Anterior cingulate cortex (tissue), 58 donors: Measurements from ENCODE around the gene DPP9.
"Not testable (repeated sequence)": the region's sequence is repeated elsewhere in the genome, so short reads cannot be mapped to it uniquely, and the experiment has no call there.

Source experiments
- DNase-seq, 58 donors: peaks; one replicate each; lab custom pipeline; 2025; lab: John Stamatoyannopoulos, UW

DPP9 gene

DNA sequence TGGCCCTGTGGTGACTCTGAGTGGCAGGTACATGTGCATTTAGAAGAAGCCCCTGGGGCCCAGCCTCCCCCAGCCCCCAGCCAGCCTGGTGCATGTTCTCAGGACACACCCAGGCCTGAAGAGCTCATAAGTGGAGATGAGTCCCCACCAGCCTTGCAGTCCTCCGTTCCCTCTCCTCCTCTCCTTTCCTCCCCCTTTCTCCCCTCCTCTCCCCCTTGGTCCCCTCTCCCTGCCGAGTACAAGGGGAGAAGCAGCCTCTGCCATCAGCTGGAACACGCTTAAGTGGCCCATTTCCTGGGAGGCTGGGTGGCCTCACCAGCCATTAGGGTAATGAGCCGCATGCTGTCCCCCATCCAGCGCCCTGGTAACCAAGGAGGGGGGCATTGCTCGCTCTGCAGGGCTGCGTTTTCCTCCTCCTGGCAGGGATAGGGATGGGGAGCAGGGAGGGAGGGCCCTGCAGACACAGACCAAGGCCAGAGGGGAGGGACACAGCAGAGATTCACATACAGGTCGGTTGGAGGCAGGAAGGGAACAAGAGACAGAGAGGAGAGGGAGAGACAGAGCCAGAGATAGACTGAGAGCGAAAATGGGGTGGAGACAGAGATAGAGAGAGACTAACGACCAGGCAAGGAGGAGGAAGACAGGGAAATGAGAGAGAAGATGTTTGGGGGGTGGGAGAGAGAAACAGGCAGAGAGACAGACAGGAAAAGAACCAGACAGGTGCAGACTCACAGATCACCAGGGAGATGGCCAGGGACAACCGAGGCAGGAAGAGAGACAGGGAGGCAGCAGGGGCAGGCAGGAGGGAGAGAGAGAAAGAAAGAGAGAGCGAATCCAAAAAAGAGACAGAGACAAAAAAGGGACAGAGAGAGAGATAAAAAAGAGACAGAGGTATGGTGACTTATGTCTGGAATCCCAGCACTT lies 19.3 kb upstream of the DPP9 start:
- DNase-seq = peak in 4 of 58 donors; percentile 5 to 25 (median 8)

DNA sequence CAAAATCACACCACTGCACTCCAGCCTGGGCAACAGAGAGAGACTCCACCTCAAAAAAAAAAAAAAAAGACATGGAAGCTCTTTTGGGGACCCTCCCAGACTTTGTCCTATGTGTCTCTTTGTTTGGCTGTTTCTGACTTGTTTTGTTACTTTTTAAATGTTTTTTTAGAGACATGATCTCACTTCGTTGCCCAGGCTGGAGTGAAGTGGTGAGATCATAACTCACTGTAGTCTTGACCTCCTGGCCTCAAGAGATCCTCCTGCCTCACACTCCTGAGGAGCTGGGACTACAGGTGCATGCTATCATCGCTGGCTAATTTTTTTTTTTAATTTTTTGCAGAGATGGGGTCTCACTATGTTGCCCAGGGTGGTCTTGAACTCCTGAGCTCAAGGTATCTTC lies 16.4 kb upstream of the DPP9 start:
- DNase-seq = no peak

DNA sequence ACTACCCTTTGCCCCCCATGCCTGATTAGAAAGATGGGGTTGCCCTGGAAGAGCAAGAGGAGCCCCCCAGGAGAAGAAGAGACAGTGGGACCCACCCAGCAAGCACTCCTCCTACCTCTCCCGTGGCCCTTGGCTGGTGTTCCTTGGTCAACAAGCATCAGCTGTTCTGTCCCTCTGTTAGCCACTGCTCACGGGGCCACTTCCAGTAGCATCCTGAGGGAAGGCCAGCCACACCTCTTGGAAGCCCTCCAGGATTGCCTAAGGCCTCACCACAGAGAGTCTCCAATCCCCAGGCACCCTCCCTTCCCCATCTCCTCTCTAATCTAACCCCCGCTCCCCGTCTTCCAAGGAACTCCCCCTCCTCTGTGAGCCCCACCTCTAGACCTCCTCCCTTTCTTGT lies 15.1 kb upstream of the DPP9 start:
- DNase-seq = no peak

GRCh38 chr19:4737955-4738600 lies 14.4 kb upstream of the DPP9 start:
- DNase-seq = no peak

- no peak for DNase-seq
Measured at GRCh38 chr19:4733755-4734345, 10.2 kb upstream of the DPP9 start.

DNA sequence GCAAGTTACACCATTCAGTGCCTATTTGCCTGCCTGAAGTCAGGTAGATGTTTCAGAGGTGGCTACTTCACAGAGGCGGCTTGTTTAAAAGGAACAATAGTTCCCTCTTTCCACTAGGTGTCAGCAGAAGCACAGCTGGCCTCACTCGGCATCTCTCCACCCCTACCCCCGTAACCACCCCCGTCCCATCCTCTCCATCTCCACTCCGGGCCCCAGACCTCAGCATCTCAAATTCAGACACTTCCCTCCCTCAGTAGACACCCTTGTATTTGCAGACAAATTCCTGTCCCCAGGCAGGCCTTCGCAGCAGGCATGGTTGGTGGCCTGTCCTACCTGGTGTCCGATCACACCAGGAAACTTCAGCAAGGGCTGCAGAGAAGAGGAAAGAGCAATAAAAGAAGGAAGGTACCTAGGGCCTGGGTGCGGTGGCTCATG lies 9.1 kb upstream of the DPP9 start:
- DNase-seq = peak in 35 of 58 donors; percentile 6 to 66 (median 21)

- no peak for DNase-seq
Measured at GRCh38 chr19:4730740-4731171, 7.1 kb upstream of the DPP9 start.

DNA sequence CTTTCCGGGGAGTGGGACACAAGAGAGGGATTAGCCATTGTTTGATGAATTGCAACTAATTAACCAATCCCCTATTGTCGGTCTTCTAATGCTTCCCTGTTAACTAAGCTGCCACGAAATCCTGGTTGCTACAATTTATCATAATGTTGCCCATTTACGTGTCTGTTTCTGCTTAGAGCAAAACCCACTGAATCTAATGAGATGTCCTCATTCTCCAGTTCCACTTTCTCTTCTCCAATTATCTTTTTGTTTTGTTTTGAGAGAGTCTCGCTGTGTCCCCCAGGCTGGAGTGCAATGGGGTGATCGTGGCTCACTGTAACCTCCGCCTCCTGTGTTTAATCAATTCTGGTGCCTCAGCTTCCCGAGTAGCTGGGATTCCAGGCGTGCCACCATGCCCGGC lies 5.2 kb upstream of the DPP9 start:
- DNase-seq = no peak

DNA sequence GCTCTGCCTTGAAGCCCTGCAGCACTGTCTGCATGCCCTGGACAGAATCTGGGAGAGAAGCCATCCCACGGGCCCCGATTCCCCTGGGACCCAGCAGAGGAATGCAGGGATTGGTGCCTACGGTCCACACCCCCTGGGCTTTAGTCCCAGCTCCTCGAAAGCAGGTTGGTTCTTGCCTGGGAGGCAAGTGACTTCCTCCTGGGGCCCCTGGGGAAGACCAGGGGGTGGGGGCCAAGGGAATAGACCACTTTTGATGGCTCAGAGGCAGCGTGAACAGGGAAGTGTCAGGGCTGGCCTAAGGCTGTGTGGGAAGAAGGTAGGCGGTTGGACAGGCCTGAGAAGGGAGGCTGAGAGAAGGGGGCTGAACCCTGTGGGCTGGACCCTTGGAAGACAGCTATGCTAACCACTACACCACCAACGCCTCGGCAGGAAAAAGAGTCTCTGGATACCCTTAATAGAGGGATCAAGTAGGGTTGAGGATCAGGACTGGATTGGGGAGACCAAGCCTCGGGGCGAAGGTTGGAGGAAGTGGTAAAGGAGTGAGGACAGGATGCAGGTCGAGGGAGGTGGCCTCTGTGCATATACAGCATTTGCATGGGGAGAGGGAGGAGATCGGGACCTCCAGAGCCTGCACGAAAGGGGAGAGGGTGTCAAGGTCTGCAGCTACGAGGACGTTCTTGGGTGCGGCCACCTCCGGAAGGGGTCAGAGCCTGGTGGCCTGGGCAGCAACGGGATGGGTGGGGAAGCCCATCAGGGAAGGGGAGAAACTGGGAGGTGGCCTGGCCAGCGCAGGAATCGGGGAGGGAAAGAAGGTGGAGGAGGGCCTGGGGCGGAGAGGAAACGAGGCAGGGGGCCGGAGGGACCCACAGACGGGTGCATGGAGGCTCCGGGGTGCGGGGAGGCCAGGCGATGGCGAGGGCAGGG lies 709 bp downstream of the DPP9 start:
- DNase-seq = peak in 18 of 58 donors; percentile 10 to 71 (median 36)

DNA sequence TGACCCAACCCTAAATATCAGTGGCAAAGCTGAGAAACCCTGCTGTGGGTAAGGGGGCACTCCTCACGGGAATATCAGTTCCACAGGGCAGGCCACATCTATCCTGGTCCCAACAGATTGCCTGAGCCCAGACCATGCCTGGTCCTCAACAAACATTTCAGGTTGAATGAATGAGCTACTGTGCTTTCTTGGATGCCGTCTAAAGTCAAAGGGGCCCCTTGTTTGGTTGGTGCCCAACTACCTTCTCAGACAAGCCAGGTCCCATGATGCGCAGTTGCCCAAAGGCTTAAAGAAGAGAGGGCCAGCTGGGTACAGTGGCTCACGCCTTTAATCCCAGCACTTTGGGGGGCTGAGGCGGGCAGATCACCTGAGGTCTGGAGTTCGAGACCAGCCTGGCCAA lies 2.4 kb downstream of the DPP9 start:
- no peak for DNase-seq

DNA sequence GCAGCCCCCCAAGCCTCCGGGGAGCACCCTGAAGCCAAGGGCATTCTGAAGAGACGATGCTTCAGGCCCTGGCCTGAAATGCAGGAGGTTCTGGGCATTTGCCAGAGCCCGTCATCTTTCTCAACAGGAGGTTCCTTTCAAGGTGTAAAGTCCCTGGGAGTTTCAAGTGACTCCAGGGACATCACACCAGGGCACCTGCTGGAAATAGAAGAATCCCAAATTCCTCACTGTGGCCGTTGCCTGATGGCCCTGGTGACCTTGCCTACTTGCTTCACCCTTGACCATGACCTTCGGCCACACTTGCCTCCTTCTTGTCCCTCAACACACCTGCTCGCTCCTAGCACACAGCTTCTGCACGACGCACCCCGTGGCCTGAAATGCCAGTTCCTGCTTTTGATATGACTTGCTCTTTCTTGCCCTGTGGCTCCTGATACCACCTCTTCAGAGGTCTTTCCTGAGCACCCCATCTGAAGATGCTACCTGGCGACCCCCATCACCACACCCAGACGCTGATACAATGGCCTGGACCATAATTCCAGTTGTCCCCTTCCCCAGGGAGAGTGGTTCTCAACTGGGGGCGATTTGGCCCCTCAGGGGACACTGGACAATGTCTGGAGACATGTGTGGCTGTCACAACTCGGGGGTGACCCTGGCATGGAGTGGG lies 3.5 kb downstream of the DPP9 start:
- DNase-seq = no peak

- DNase-seq = no peak
Measured at GRCh38 chr19:4719499-4719866, 4.2 kb downstream of the DPP9 start.

GRCh38 chr19:4717966-4718701 lies 5.5 kb downstream of the DPP9 start:
- no peak for DNase-seq

DNA sequence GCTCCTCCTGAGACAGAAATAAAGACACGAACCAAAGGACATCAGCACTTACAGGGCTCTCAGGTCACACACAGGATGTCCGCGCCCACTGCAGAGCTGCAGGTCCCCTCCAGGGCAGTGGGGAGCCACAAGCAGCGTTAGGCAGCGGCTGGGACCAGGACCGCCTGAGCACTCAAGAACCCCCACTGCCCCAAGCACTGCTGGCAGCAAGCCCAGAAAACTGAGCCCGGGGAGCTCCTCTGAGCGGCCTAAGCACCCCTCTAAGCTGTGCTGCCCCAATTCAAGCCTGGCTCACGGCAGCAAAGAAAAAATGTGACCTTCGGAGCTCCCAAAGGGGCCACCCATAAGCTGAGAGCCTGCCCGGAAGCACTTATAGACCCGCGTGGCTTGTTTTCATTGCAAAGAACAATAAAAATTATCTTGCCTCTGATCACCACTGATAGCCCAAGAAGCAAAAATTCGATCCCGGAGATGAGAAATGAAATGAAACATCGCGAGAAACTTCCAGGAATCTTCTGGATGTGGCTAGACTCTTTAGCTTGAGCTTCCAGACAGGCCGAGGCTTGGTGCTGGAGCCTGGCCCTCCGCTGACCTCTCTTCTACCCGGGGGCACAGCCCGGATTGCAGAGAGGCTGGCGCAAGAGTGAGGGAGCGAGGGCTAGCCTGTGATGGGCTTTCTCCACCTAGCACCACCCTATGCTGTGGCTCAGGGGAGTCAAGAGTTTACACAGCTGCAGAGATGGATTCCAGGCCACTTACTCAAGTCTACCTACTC lies 6.3 kb downstream of the DPP9 start:
- DNase-seq = peak in 1 of 58 donors; percentile 16

GRCh38 chr19:4715529-4716221 lies 8.0 kb downstream of the DPP9 start:
- DNase-seq = peak in 8 of 58 donors; percentile 8 to 24 (median 13)

DNA sequence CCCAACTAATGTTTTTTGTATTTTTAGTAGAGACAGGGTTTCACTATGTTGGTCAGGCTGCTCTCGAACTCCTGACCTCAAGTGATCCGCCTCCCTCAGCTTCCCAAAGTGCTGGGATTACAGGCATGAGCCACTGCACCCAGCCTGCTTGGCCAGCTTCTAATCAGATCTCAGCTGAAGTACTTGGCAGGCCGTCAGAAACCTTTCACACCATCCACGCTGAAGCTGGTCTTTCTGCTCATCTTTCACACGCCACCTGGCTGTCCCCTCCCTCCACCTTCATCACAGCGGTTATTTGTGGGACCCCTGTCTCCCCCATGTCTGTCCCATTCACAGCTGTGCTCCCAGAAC lies 8.5 kb downstream of the DPP9 start:
- DNase-seq = not testable (repeated sequence)

DNA sequence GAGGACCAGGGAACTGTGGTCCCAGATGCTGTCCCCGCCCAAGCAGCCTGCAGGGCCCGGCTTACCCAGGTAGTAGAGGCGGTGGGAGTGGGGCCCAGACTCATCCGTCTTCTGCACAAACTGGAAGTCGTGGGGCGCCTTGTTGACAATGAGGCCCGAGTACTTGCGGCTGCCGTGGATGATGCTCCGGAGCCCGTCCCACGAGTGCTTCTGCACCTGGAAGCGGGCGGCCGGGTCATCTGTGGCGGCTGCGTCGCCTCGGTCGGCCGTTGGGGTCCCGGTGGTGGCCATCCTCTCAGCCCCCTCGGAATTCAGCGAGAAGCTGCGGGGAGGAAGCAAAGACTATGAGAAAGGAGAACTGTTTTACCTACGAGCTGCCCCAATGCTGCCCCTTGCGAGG lies 9.6 kb downstream of the DPP9 start:
- no peak for DNase-seq
